ENCODE measurements around the gene AQP11.

AQP11 gene

GRCh38 chr11:77637345-77638165, 47.8 kb downstream of the AQP11 start, which contains the start of gene CLNS1A:
TSS of gene CLNS1A (minus strand) at chr11:77637794. CDS start at chr11:77637714, 80 bp downstream.
- no peak for TF ChIP-seq CTCF (IDR thresholded peaks at IDR 0.05)

- no peak for TF ChIP-seq CTCF (IDR thresholded peaks at IDR 0.05)
These were observed 52.5 kb downstream of the AQP11 start for GRCh38 chr11:77642228-77642627.

- TF ChIP-seq CTCF (IDR thresholded peaks at IDR 0.05) = no peak
These were observed 55.1 kb downstream of the AQP11 start for GRCh38 chr11:77644887-77645286.

- no peak for TF ChIP-seq CTCF (IDR thresholded peaks at IDR 0.05)
These were observed 58.0 kb downstream of the AQP11 start for GRCh38 chr11:77647654-77648305.

- TF ChIP-seq CTCF (IDR thresholded peaks at IDR 0.05) = no peak
These were observed 60.4 kb downstream of the AQP11 start for GRCh38 chr11:77650123-77650522.

GRCh38 chr11:77654770-77655434, 65.1 kb downstream of the AQP11 start:
- TF ChIP-seq CTCF (IDR thresholded peaks at IDR 0.05) = no peak

- no peak for TF ChIP-seq CTCF (IDR thresholded peaks at IDR 0.05)
These were observed 66.6 kb downstream of the AQP11 start for GRCh38 chr11:77656362-77656761.

Data from LNCAP (cell line).